Esophagus muscularis mucosa (tissue), 4 donors: ENCODE results near the gene RPS6KB1. TPM values are rescaled to one million over a fixed set of nuclear protein-coding genes. Genes with fewer than 3 reads are reported as not detected.
"Not testable (repeated sequence)": the region's sequence is repeated elsewhere in the genome, so short reads cannot be mapped to it uniquely, and the experiment has no call there.

Experiments
- DNase-seq: peaks from one replicate; pipeline ENCODE4 v3.0.0-alpha.2; 2017; ENCODE audit errors: extremely low spot score
- H3K27ac ChIP-seq, 4 donors: fragments of 200-600 bp; sonication (generic); replicated peaks in 1 of 4; 1 replicate in 3 of 4; 2 replicates in 1 of 4; pipeline ENCODE4 v1.5.1; 2016 to 2019; ENCODE audit warnings: mild to moderate bottlenecking in 1 of 4
- H3K27me3 ChIP-seq, 4 donors: fragments of 200-600 bp; sonication (generic); one replicate each; pipeline versions ENCODE4 v1.5.1 to v1.6.0; 2016 to 2019
- H3K36me3 ChIP-seq, 4 donors: fragments of 200-600 bp; sonication (generic); one replicate each; pipeline ENCODE4 v1.5.1; 2016 to 2019
- H3K4me1 ChIP-seq, 4 donors: fragments of 200-600 bp; sonication (generic); one replicate each; pipeline ENCODE4 v1.5.1; 2016 to 2019
- H3K4me3 ChIP-seq, 4 donors: fragments of 200-600 bp; sonication (generic); 1 replicate in 2 of 4; 2 replicates in 2 of 4; pipeline ENCODE4 v1.5.1; 2016 to 2019; ENCODE audit warnings: mild to moderate bottlenecking in 4 of 4, moderate library complexity in 1 of 4
- H3K9me3 ChIP-seq, 4 donors: fragments of 200-600 bp; sonication (generic); 1 replicate in 3 of 4; 2 replicates in 1 of 4; pipeline ENCODE4 v1.5.1; 2016 to 2019
- EP300 ChIP-seq: sonication (generic); formaldehyde crosslinking; IDR thresholded peaks from one replicate; pipeline ENCODE4 v1.6.1; 2017; ENCODE audit warnings: antibody characterized with exemption
- POLR2AphosphoS5 ChIP-seq, 2 donors: sonication (generic); formaldehyde crosslinking; IDR thresholded peaks; one replicate each; pipeline ENCODE4 v1.6.1; 2017; ENCODE audit warnings: antibody characterized with exemption in 2 of 2
- WGBS: methylation state at CpG from one replicate; pipeline ENCODE4 v1.1.5; 2018; 5-methylcytosine and 5-hydroxymethylcytosine counted together
- intact Hi-C: fragments of 100-400 bp; cut with DNase I; formaldehyde crosslinking; loops from one replicate; pipeline ENCODE4 v1.15.1; 2023
- small RNA-seq, 3 donors: library from RNA; depleted of rRNA; stranded (forward); fragments of <200 nt; gene quantifications; one replicate each; pipeline ENCODE3, GENCODE V24; 2016
- total RNA-seq, 4 donors: library from RNA; depleted of rRNA; stranded (reverse); fragments of >200 nt; gene quantifications; one replicate each; pipeline versions ENCODE4 v1.1.0 to v1.2.1, GENCODE V29; 2016

The RPS6KB1 gene
- total RNA-seq, 4 donors from 2014 or later, result 26.6 to 45.2 (median 33.4) TPM

- DNase-seq, result no peak
- no peak overlapping the region for H3K27ac ChIP-seq
- 97% methylated on average over 1 of the region's 1 CpG for WGBS
- no peak overlapping the region for H3K4me3 ChIP-seq
- H3K4me1 ChIP-seq, result no peaks in the 10 kb centered on the region
- intact Hi-C loops, result no loop called here
- H3K9me3 ChIP-seq, result no peaks in the 10 kb centered on the region
- TF ChIP-seq EP300, result no peak
- no peak for TF ChIP-seq POLR2AphosphoS5 (IDR thresholded peaks at IDR 0.05)
- no peaks in the 10 kb centered on the region for H3K36me3 ChIP-seq
- H3K27me3 ChIP-seq, result no peaks in the 10 kb centered on the region
Measured at GRCh38 chr17:59972778-59973177, 79.9 kb downstream of the RPS6KB1 start.

GRCh38 chr17:59973483-59973882 is 80.6 kb downstream of the RPS6KB1 start:
- H3K27ac ChIP-seq, DNase-seq, H3K27me3 ChIP-seq, intact Hi-C loops, H3K4me3 ChIP-seq, H3K4me1 ChIP-seq, H3K9me3 ChIP-seq, H3K36me3 ChIP-seq: not testable (repeated sequence)
- 94% methylated on average over 8 of the region's 8 CpGs for WGBS

GRCh38 chr17:59975166-59975565 is 82.2 kb downstream of the RPS6KB1 start:
- H3K27ac ChIP-seq, H3K36me3 ChIP-seq, intact Hi-C loops, H3K9me3 ChIP-seq, H3K27me3 ChIP-seq, DNase-seq, H3K4me3 ChIP-seq, H3K4me1 ChIP-seq: not testable (repeated sequence)
- WGBS, result 100% methylated on average over 4 of the region's 6 CpGs

GRCh38 chr17:59996608-59997007 is 103.7 kb downstream of the RPS6KB1 start:
- H3K27me3 ChIP-seq, H3K9me3 ChIP-seq, intact Hi-C loops, H3K4me1 ChIP-seq, H3K27ac ChIP-seq, DNase-seq, H3K4me3 ChIP-seq, H3K36me3 ChIP-seq: not testable (repeated sequence)
- WGBS, result 81% methylated on average over 3 of the region's 3 CpGs

Small RNA genes within 50 kb of the gene (small RNA-seq; reads per million reads assigned to genes)
- gene RNU6-450P, result 0 reads per million in 3 donors
- gene RPS29P21, result 0 reads per million in 3 donors

Other genes starting within 250 kb of the RPS6KB1 start
- gene PTRH2, start 185.7 kb upstream of the RPS6KB1 start, total RNA-seq, result 10 to 100 TPM; 11.4 to 31.1 (median 15.2) TPM
- gene VMP1, start 185.5 kb upstream of the RPS6KB1 start, total RNA-seq, result 100 to 1,000 TPM in 1 of 4 donors, 10 to 100 TPM in 3; 47.3 to 137 (median 59.6) TPM
- 10 to 100 TPM in 1 of 4 donors, 1 to 10 TPM in 3; 5.6 to 10.4 (median 7.0) TPM for gene TUBD1, start 178 bp upstream of the RPS6KB1 start, total RNA-seq
- gene RNFT1, start 71.6 kb downstream of the RPS6KB1 start, total RNA-seq, result 10 to 100 TPM in 1 of 4 donors, 1 to 10 TPM in 3; 6.2 to 10.8 (median 9.1) TPM
- gene HEATR6, start 185.8 kb downstream of the RPS6KB1 start, total RNA-seq, result 10 to 100 TPM; 14.6 to 25.3 (median 18.0) TPM